ENCODE data around the gene SEMA5B. TPM values are rescaled to one million over a fixed set of nuclear protein-coding genes. Genes with fewer than 3 reads are reported as not detected.

Gene SEMA5B
- total RNA-seq, 2 experiments from 2014 or later: 0.13 to 2.3 TPM

GRCh38 chr3:122902326-122902725 is 125.2 kb downstream of the SEMA5B start:
- no TSS peak for BruUV-seq (replicated peaks)
- Histone ChIP-seq H3K27ac (ENCODE audit: low read depth, low read length, poor library complexity, severe bottlenecking) (no peak overlapping the region), H3K36me3 (ENCODE audit: insufficient read depth, low read length) (no peaks in the 10 kb centered on the region), H3K9me2 (ENCODE audit: insufficient read depth, low read length) (no peaks in the 10 kb centered on the region), H2AFZ (ENCODE audit: low read length) (no peak overlapping the region), H3K9me3 (ENCODE audit: low read length) (no peaks in the 10 kb centered on the region), H3K4me2 (ENCODE audit: low read length) (no peak overlapping the region), H4K20me1 (ENCODE audit: insufficient read depth, low read length) (no peaks in the 10 kb centered on the region), H3K4me3 (ENCODE audit: low read depth, low read length, poor library complexity, severe bottlenecking) (no peak overlapping the region), H3K4me1 (ENCODE audit: insufficient read depth, low read length, poor library complexity, severe bottlenecking) (no peaks in the 10 kb centered on the region), H3K79me2 (ENCODE audit: insufficient read depth, low read depth, low read length) (no peaks in the 10 kb centered on the region)
- CTCF ChIA-PET (ENCODE audit: unreplicated experiment): no interaction called here
- intact Hi-C loops (cut with micrococcal nuclease; ENCODE audit: unreplicated experiment): no loop called here
- no peak for DNase-seq (ENCODE audit: low spot score)
- TF ChIP-seq, protein P1, sequence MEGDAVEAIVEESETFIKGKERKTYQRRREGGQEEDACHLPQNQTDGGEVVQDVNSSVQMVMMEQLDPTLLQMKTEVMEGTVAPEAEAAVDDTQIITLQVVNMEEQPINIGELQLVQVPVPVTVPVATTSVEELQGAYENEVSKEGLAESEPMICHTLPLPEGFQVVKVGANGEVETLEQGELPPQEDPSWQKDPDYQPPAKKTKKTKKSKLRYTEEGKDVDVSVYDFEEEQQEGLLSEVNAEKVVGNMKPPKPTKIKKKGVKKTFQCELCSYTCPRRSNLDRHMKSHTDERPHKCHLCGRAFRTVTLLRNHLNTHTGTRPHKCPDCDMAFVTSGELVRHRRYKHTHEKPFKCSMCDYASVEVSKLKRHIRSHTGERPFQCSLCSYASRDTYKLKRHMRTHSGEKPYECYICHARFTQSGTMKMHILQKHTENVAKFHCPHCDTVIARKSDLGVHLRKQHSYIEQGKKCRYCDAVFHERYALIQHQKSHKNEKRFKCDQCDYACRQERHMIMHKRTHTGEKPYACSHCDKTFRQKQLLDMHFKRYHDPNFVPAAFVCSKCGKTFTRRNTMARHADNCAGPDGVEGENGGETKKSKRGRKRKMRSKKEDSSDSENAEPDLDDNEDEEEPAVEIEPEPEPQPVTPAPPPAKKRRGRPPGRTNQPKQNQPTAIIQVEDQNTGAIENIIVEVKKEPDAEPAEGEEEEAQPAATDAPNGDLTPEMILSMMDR (conservative IDR thresholded peaks at IDR 0.05; ENCODE audit: low read length): no peak
- no peak for TF ChIP-seq EZH2phosphoT487 (IDR thresholded peaks at IDR 0.05; ENCODE audit: borderline replicate concordance, low read depth, low read length)
- POLR2A ChIA-PET: no interaction called here

- TF ChIP-seq EZH2phosphoT487 (IDR thresholded peaks at IDR 0.05; ENCODE audit: borderline replicate concordance, low read depth, low read length): no peak
- TF ChIP-seq, protein P1 (conservative IDR thresholded peaks at IDR 0.05; ENCODE audit: low read length): no peak
- ChIA-PET CTCF (ENCODE audit: unreplicated experiment) (no interaction called here), POLR2A (no interaction called here)
- Histone ChIP-seq H3K9me2 (ENCODE audit: insufficient read depth, low read length) (no peaks in the 10 kb centered on the region), H3K4me1 (ENCODE audit: insufficient read depth, low read length, poor library complexity, severe bottlenecking) (no peaks in the 10 kb centered on the region), H3K36me3 (ENCODE audit: insufficient read depth, low read length) (no peaks in the 10 kb centered on the region), H3K4me3 (ENCODE audit: low read depth, low read length, poor library complexity, severe bottlenecking) (no peak overlapping the region), H3K9me3 (ENCODE audit: low read length) (no peaks in the 10 kb centered on the region), H3K79me2 (ENCODE audit: insufficient read depth, low read depth, low read length) (no peaks in the 10 kb centered on the region), H3K4me2 (ENCODE audit: low read length) (no peak overlapping the region), H3K27ac (ENCODE audit: low read depth, low read length, poor library complexity, severe bottlenecking) (no peak overlapping the region), H2AFZ (ENCODE audit: low read length) (no peak overlapping the region), H4K20me1 (ENCODE audit: insufficient read depth, low read length) (no peaks in the 10 kb centered on the region)
- BruUV-seq (replicated peaks): no TSS peak
- DNase-seq (ENCODE audit: low spot score): no peak
- intact Hi-C loops (cut with micrococcal nuclease; ENCODE audit: unreplicated experiment): no loop called here
Measured at GRCh38 chr3:122898298-122898697, 129.3 kb downstream of the SEMA5B start.

GRCh38 chr3:122893754-122894668 is 133.6 kb downstream of the SEMA5B start:
- Histone ChIP-seq H3K27ac (ENCODE audit: low read depth, low read length, poor library complexity, severe bottlenecking) (no peak overlapping the region), H3K4me1 (ENCODE audit: insufficient read depth, low read length, poor library complexity, severe bottlenecking) (no peaks in the 10 kb centered on the region), H3K9me3 (ENCODE audit: low read length) (no peaks in the 10 kb centered on the region), H3K36me3 (ENCODE audit: insufficient read depth, low read length) (no peaks in the 10 kb centered on the region), H3K9me2 (ENCODE audit: insufficient read depth, low read length) (no peaks in the 10 kb centered on the region), H2AFZ (ENCODE audit: low read length) (no peak overlapping the region), H3K4me2 (ENCODE audit: low read length) (no peak overlapping the region), H3K79me2 (ENCODE audit: insufficient read depth, low read depth, low read length) (no peaks in the 10 kb centered on the region), H3K4me3 (ENCODE audit: low read depth, low read length, poor library complexity, severe bottlenecking) (no peak overlapping the region), H4K20me1 (ENCODE audit: insufficient read depth, low read length) (no peaks in the 10 kb centered on the region)
- no peak for DNase-seq (ENCODE audit: low spot score)
- no TSS peak for BruUV-seq (replicated peaks)
- ChIA-PET CTCF (ENCODE audit: unreplicated experiment) (no interaction called here), POLR2A (interaction anchor here (2.3 kb wide), 1 partner anchor 11 kb away, joined by 5 read pairs; no protein-coding TSS in a partner anchor)
- no peak for TF ChIP-seq EZH2phosphoT487 (IDR thresholded peaks at IDR 0.05; ENCODE audit: borderline replicate concordance, low read depth, low read length)
- TF ChIP-seq, protein P1 (conservative IDR thresholded peaks at IDR 0.05; ENCODE audit: low read length): no peak
- intact Hi-C loops (cut with micrococcal nuclease; ENCODE audit: unreplicated experiment): no loop called here
